Body of pancreas (tissue), 4 donors: ENCODE results near the gene YWHAQ.

ENCODE experiments used
- CTCF ChIP-seq, 7 experiments: fragments of 450-650 bp in 4 of 7; fragments of 200-600 bp in 3 of 7; sonication (generic) in 3 of 7; IDR thresholded peaks; one replicate each; pipeline ENCODE4 v1.5.1; 2016 to 2019; ENCODE audit warnings: antibody characterized with exemption in 7 of 7
- POLR2A ChIP-seq, 3 donors: fragments of 450-650 bp; IDR thresholded peaks; one replicate each; pipeline ENCODE4 v1.6.1; 2016; ENCODE audit warnings: antibody characterized with exemption in 3 of 3, mild to moderate bottlenecking in 2 of 3

GRCh38 chr2:9660781-9661180 lies 30.0 kb upstream of the YWHAQ start:
- TF ChIP-seq CTCF (IDR thresholded peaks at IDR 0.05): no peak
- no peak for TF ChIP-seq POLR2A (IDR thresholded peaks at IDR 0.05)
